Hepatic stellate cell (primary cell): Measurements from ENCODE around the gene SLC7A10.
"Not testable (repeated sequence)": the region's sequence is repeated elsewhere in the genome, so short reads cannot be mapped to it uniquely, and the experiment has no call there.

Experiments
- DNase-seq: peaks from one replicate; pipeline ENCODE4 v3.0.0; 2011; ENCODE audit warnings: low spot score

The SLC7A10 gene

GRCh38 chr19:33215438-33216197, 10.0 kb downstream of the SLC7A10 start:
- DNase-seq = no peak

GRCh38 chr19:33214596-33214995, 11.1 kb downstream of the SLC7A10 start:
- DNase-seq = peak; percentile 75

- no peak for DNase-seq
These were observed 13.0 kb downstream of the SLC7A10 start for GRCh38 chr19:33212436-33213172.

GRCh38 chr19:33211794-33212435, 13.7 kb downstream of the SLC7A10 start:
- DNase-seq = no peak

GRCh38 chr19:33210266-33210940, 15.2 kb downstream of the SLC7A10 start:
- no peak for DNase-seq

GRCh38 chr19:33209850-33210230, 15.8 kb downstream of the SLC7A10 start:
- DNase-seq = not testable (repeated sequence)

- no peak for DNase-seq
These were observed 16.5 kb downstream of the SLC7A10 start for GRCh38 chr19:33208904-33209849.

GRCh38 chr19:33208371-33208895, 17.2 kb downstream of the SLC7A10 start:
- no peak for DNase-seq

GRCh38 chr19:33207903-33208302, 17.7 kb downstream of the SLC7A10 start:
- DNase-seq = no peak

GRCh38 chr19:33207040-33207620, 18.5 kb downstream of the SLC7A10 start:
- DNase-seq = no peak

- DNase-seq = no peak
These were observed 19.2 kb downstream of the SLC7A10 start for GRCh38 chr19:33206261-33207039.

GRCh38 chr19:33205531-33206260, 20.0 kb downstream of the SLC7A10 start:
- DNase-seq = no peak

- no peak for DNase-seq
These were observed 20.5 kb downstream of the SLC7A10 start for GRCh38 chr19:33205110-33205509.

- no peak for DNase-seq
These were observed 21.3 kb downstream of the SLC7A10 start for GRCh38 chr19:33204136-33204973.

GRCh38 chr19:33203529-33203928, 22.1 kb downstream of the SLC7A10 start:
- DNase-seq = no peak

GRCh38 chr19:33202546-33203507, 22.8 kb downstream of the SLC7A10 start:
- no peak for DNase-seq
